SU-DHL-6 (cell line): ENCODE results near the gene GRPEL1.

Experiments used
- H2AFZ ChIP-seq: fragments of 200-600 bp; sonication (generic); 2 replicates; pipeline ENCODE4 v1.6.1; 2014; ENCODE audit warnings: low read depth, mild to moderate bottlenecking, moderate library complexity, mixed read lengths, antibody characterized with exemption, low read length; ENCODE audit not compliant: severe bottlenecking
- H3F3A ChIP-seq: fragments of 200-600 bp; shearing (Covaris generic); 2 replicates; pipeline ENCODE4 v1.6.0; 2016; ENCODE audit warnings: antibody characterized with exemption, mild to moderate bottlenecking; ENCODE audit not compliant: insufficient read depth
- H3K27ac ChIP-seq: fragments of 200-600 bp; sonication (generic); 2 replicates; pipeline ENCODE4 v1.5.1; 2016; ENCODE audit warnings: low read depth, mild to moderate bottlenecking, low read length, moderate library complexity, mixed read lengths
- H3K27me3 ChIP-seq: fragments of 200-600 bp; sonication (generic), shearing (Covaris generic); 2 replicates; pipeline ENCODE4 v1.6.0; 2014; ENCODE audit warnings: mild to moderate bottlenecking, low read length
- H3K36me3 ChIP-seq: fragments of 200-600 bp; sonication (generic); 2 replicates; pipeline ENCODE4 v1.6.1; 2014; ENCODE audit warnings: mild to moderate bottlenecking, low read length, mixed read lengths
- H3K4me2 ChIP-seq: fragments of 300-600, 200-600 bp; shearing (Covaris generic), sonication (generic); 2 replicates; pipeline ENCODE4 v1.6.0; 2014; ENCODE audit warnings: low read length, low read depth, mild to moderate bottlenecking; ENCODE audit not compliant: poor library complexity, severe bottlenecking
- H3K4me3 ChIP-seq: fragments of 200-600 bp; sonication (generic); 2 replicates; pipeline ENCODE4 v1.5.1; 2014; ENCODE audit warnings: antibody characterized with exemption, low read length, mild to moderate bottlenecking, mixed read lengths; ENCODE audit not compliant: insufficient read depth, poor library complexity, severe bottlenecking
- H3K79me2 ChIP-seq: fragments of 200-600 bp; sonication (generic); 2 replicates; pipeline ENCODE4 v1.6.1; 2014; ENCODE audit warnings: mild to moderate bottlenecking, low read length, moderate library complexity; ENCODE audit not compliant: insufficient read depth
- H3K9ac ChIP-seq: fragments of 200-600 bp; sonication (generic); 2 replicates; pipeline ENCODE4 v1.7.0; 2014; ENCODE audit warnings: mild to moderate bottlenecking, low read length
- H3K9me2 ChIP-seq: fragments of 200-600 bp; sonication (generic); replicated peaks from 2 replicates; pipeline ENCODE4 v1.6.1; 2014; ENCODE audit warnings: low read length; ENCODE audit not compliant: insufficient read depth
- H3K9me3 ChIP-seq: fragments of 200-600 bp; sonication (generic); 2 replicates; pipeline ENCODE4 v1.6.1; 2014; ENCODE audit warnings: low read length, mixed read lengths; ENCODE audit not compliant: insufficient read depth
- H4K20me1 ChIP-seq: fragments of 200-600 bp; sonication (generic); 2 replicates; pipeline ENCODE4 v1.6.1; 2014; ENCODE audit warnings: low read depth, mild to moderate bottlenecking, antibody characterized with exemption, low read length, moderate library complexity, mixed read lengths
- EZH2phosphoT487 ChIP-seq: fragments of 200-600 bp; sonication (generic), shearing (Covaris generic); conservative IDR thresholded peaks from 2 replicates; pipeline ENCODE4 v1.6.1; 2018; ENCODE audit warnings: mild to moderate bottlenecking, antibody characterized with exemption, low read length, moderate library complexity, mixed read lengths
- TF ChIP-seq, protein P1 (sequence below): fragments of 200-600 bp; sonication (generic); IDR thresholded peaks from one replicate; pipeline ENCODE4 v1.5.1; 2017; ENCODE audit warnings: antibody characterized with exemption, mild to moderate bottlenecking, low read length, moderate library complexity; ENCODE audit not compliant: insufficient read depth, poor library complexity, severe bottlenecking

Gene GRPEL1

DNA sequence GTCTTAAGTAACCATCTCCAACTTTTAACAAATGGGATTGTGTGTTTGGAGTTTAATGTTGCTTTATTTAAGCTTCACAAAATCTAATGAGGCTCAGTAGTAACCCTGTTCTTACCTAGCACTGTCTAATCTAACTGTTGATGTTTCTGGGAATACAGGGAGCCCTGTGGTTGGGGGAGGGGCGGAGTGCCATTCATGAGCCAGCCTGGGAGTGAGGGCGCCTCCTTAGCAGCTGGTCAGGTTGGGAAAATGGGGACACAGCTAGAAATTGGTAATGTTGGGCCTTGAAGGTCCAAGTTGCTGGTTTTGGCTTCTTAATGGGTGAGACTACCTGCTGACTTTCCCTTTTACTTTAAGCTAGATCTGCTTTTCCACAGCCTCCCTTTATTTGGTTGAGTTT is 47.6 kb downstream of the GRPEL1 start:
- Histone ChIP-seq H3K9me3 (no peaks in the 10 kb centered on the region), H2AFZ (no peak overlapping the region), H3K4me3 (no peak overlapping the region), H3K27ac (no peak overlapping the region), H3K27me3 (no peaks in the 10 kb centered on the region), H4K20me1 (no peaks in the 10 kb centered on the region), H3K36me3 (no peaks in the 10 kb centered on the region), H3K4me2 (no peak overlapping the region), H3K9me2 (no peaks in the 10 kb centered on the region), H3F3A (no peaks in the 10 kb centered on the region), H3K79me2 (no peaks in the 10 kb centered on the region), H3K9ac (no peak overlapping the region)
- TF ChIP-seq EZH2phosphoT487 = no peak
- TF ChIP-seq, protein P1, sequence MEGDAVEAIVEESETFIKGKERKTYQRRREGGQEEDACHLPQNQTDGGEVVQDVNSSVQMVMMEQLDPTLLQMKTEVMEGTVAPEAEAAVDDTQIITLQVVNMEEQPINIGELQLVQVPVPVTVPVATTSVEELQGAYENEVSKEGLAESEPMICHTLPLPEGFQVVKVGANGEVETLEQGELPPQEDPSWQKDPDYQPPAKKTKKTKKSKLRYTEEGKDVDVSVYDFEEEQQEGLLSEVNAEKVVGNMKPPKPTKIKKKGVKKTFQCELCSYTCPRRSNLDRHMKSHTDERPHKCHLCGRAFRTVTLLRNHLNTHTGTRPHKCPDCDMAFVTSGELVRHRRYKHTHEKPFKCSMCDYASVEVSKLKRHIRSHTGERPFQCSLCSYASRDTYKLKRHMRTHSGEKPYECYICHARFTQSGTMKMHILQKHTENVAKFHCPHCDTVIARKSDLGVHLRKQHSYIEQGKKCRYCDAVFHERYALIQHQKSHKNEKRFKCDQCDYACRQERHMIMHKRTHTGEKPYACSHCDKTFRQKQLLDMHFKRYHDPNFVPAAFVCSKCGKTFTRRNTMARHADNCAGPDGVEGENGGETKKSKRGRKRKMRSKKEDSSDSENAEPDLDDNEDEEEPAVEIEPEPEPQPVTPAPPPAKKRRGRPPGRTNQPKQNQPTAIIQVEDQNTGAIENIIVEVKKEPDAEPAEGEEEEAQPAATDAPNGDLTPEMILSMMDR = no peak

DNA sequence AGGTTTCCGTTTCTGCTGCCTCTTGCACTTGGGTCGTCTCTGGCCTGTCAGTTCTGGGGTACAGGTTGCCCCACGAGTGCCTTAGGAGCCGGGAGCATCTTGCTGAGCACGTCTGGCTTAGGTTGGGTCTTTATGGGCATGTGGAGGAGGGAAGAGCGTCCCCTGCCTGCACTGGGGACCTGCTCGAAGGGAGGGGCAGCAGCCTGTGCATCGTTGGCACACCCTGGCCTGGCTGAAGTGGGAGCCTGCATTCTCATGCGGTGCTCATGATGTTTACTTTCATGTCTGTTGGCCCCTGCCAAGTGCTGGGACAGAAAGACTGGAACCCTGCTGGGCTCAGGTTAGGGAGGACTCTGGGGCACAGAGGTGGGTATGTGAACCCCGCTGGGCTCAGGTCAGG is 48.5 kb downstream of the GRPEL1 start:
- no peak overlapping the region for H2AFZ ChIP-seq
- no peaks in the 10 kb centered on the region for H3K79me2 ChIP-seq
- no peaks in the 10 kb centered on the region for H3K9me2 ChIP-seq
- no peaks in the 10 kb centered on the region for H4K20me1 ChIP-seq
- no peaks in the 10 kb centered on the region for H3F3A ChIP-seq
- H3K4me3 ChIP-seq = no peak overlapping the region
- no peak overlapping the region for H3K4me2 ChIP-seq
- H3K9me3 ChIP-seq = no peaks in the 10 kb centered on the region
- no peaks in the 10 kb centered on the region for H3K27me3 ChIP-seq
- no peak overlapping the region for H3K27ac ChIP-seq
- no peak overlapping the region for H3K9ac ChIP-seq
- 0 out of 2 replicates have a peak, but pooled peaks cover 3% of the 10 kb centered on the region for H3K36me3 ChIP-seq
- no peak for TF ChIP-seq EZH2phosphoT487
- TF ChIP-seq, protein P1 = no peak

DNA sequence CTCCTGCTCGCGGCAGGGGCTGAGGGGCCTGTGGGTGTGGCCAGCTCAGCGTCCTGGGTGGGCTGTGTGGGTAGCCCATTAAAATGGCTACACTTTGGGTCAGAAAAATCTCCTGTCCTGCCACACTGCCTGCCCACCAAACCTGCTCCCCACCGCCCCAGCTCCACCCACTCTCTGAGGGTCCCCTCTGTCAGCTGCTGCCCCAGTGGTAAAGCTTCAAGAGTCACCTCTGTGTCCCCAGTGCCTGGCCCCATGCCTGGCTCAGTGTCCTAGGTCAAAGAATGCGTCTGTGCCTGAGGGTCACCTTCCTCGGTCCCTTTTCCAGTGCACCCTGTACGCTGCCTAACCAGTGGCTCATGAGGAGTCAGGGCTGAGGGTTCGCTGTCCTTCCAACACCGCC is 49.6 kb downstream of the GRPEL1 start:
- Histone ChIP-seq H2AFZ (no peak overlapping the region), H3K9me2 (no peaks in the 10 kb centered on the region), H3K9me3 (no peaks in the 10 kb centered on the region), H3K27me3 (no peaks in the 10 kb centered on the region), H3K9ac (no peak overlapping the region), H3K4me2 (no peak overlapping the region), H3K79me2 (no peaks in the 10 kb centered on the region), H3F3A (no peaks in the 10 kb centered on the region), H3K4me3 (no peak overlapping the region), H3K36me3 (0 out of 2 replicates have a peak, but pooled peaks cover 3% of the 10 kb centered on the region), H3K27ac (no peak overlapping the region), H4K20me1 (no peaks in the 10 kb centered on the region)
- TF ChIP-seq, protein P1 = no peak
- no peak for TF ChIP-seq EZH2phosphoT487
